GM21619 (cell line): Measurements from ENCODE around the gene ONECUT3.
"Not testable (repeated sequence)": the region's sequence is repeated elsewhere in the genome, so short reads cannot be mapped to it uniquely, and the experiment has no call there.

Experiments used
- ATAC-seq: cut with Tn5 transposase; IDR thresholded peaks from one replicate; pipeline ENCODE4 v1.9.1; 2021; ENCODE audit not compliant: unreplicated experiment

The ONECUT3 gene

GRCh38 chr19:1755467-1756171, 2.3 kb downstream of the ONECUT3 start:
- ATAC-seq: no peak

GRCh38 chr19:1756264-1756663, 3.0 kb downstream of the ONECUT3 start:
- no peak for ATAC-seq

GRCh38 chr19:1756705-1757465, 3.6 kb downstream of the ONECUT3 start:
- no peak for ATAC-seq

GRCh38 chr19:1757468-1758230, 4.3 kb downstream of the ONECUT3 start:
- ATAC-seq: no peak

- ATAC-seq: no peak
These were observed 4.9 kb downstream of the ONECUT3 start for GRCh38 chr19:1758231-1758577.

- no peak for ATAC-seq
These were observed 5.9 kb downstream of the ONECUT3 start for GRCh38 chr19:1758959-1759903.

GRCh38 chr19:1760020-1760419, 6.7 kb downstream of the ONECUT3 start:
- ATAC-seq: no peak

- not testable (repeated sequence) for ATAC-seq
These were observed 7.7 kb downstream of the ONECUT3 start for GRCh38 chr19:1760786-1761527.

- no peak for ATAC-seq
These were observed 8.4 kb downstream of the ONECUT3 start for GRCh38 chr19:1761528-1762242.

GRCh38 chr19:1762243-1763117, 9.2 kb downstream of the ONECUT3 start:
- ATAC-seq: no peak

- ATAC-seq: no peak
These were observed 10.6 kb downstream of the ONECUT3 start for GRCh38 chr19:1763648-1764639.

GRCh38 chr19:1764729-1765128, 11.4 kb downstream of the ONECUT3 start:
- ATAC-seq: no peak

- no peak for ATAC-seq
These were observed 12.1 kb downstream of the ONECUT3 start for GRCh38 chr19:1765232-1765903.

- ATAC-seq: no peak
These were observed 12.8 kb downstream of the ONECUT3 start for GRCh38 chr19:1765904-1766799.

GRCh38 chr19:1766800-1767352, 13.6 kb downstream of the ONECUT3 start:
- no peak for ATAC-seq
